Measurements from ENCODE around the gene AQP5. TPM values are rescaled to one million over a fixed set of nuclear protein-coding genes. Genes with fewer than 3 reads are reported as not detected.

AQP5 gene
- total RNA-seq, 1 donor from 2014 or later: not detected

DNA sequence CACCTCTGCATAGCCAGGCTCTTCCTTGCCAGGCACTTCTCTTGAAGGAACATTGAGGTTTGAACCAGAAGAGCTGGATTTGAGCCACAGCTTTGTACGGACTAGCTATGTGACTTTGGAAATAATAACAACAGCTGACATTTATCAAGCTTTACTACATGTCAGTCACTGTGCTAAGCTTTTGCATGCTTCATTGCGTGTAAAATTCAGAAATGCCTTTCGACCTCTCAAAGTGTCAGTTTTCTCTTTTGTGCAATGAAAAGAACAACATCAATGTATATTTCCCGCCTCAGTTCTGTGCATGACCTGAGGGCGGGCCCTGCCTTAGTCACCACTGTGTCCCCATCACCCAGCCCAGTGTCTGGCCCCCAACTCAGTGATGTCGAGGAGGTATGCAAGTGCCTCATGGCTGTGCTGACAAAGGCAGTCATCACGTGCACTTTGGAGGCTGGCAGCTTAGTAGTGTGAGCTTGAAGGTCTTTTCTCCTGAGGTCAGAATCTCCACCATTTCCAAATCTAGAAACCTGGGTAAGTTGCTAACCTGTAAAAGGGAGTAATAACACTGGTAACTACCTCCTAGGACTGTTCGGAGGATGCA, 29.0 kb upstream of the AQP5 start:
- no peak overlapping the region for H3K27ac Mint-ChIP-seq (ENCODE audit: unreplicated experiment)
- DNase-seq: no peak
- peaks cover 2% of the 10 kb centered on the region for H3K27me3 Mint-ChIP-seq (ENCODE audit: unreplicated experiment)
- peaks cover 8% of the 10 kb centered on the region for H3K36me3 Mint-ChIP-seq (ENCODE audit: unreplicated experiment)
- no peak for TF ChIP-seq CTCF (IDR thresholded peaks at IDR 0.05; ENCODE audit: partially characterized antibody, unreplicated experiment)
- no peak overlapping the region for H3K4me3 Mint-ChIP-seq (ENCODE audit: unreplicated experiment)
- peaks cover 3% of the 10 kb centered on the region for H3K4me1 Mint-ChIP-seq (ENCODE audit: low read depth, unreplicated experiment)
- peaks cover 2% of the 10 kb centered on the region for H3K9me3 Mint-ChIP-seq (ENCODE audit: unreplicated experiment)

- Mint-ChIP-seq H3K36me3 (ENCODE audit: unreplicated experiment) (peaks cover 8% of the 10 kb centered on the region), H3K4me3 (ENCODE audit: unreplicated experiment) (no peak overlapping the region), H3K27me3 (ENCODE audit: unreplicated experiment) (peaks cover 2% of the 10 kb centered on the region), H3K27ac (ENCODE audit: unreplicated experiment) (no peak overlapping the region), H3K9me3 (ENCODE audit: unreplicated experiment) (peaks cover 2% of the 10 kb centered on the region), H3K4me1 (ENCODE audit: low read depth, unreplicated experiment) (peaks cover 3% of the 10 kb centered on the region)
- DNase-seq: no peak
- no peak for TF ChIP-seq CTCF (IDR thresholded peaks at IDR 0.05; ENCODE audit: partially characterized antibody, unreplicated experiment)
Observed at GRCh38 chr12:49933796-49934195, 27.9 kb upstream of the AQP5 start.

GRCh38 chr12:49934505-49934904, 27.2 kb upstream of the AQP5 start:
- peaks cover 3% of the 10 kb centered on the region for H3K4me1 Mint-ChIP-seq (ENCODE audit: low read depth, unreplicated experiment)
- no peaks in the 10 kb centered on the region for H3K27me3 Mint-ChIP-seq (ENCODE audit: unreplicated experiment)
- H3K27ac Mint-ChIP-seq (ENCODE audit: unreplicated experiment): no peak overlapping the region
- TF ChIP-seq CTCF (IDR thresholded peaks at IDR 0.05; ENCODE audit: partially characterized antibody, unreplicated experiment): no peak
- no peak overlapping the region for H3K4me3 Mint-ChIP-seq (ENCODE audit: unreplicated experiment)
- peaks cover 2% of the 10 kb centered on the region for H3K9me3 Mint-ChIP-seq (ENCODE audit: unreplicated experiment)
- peaks cover 8% of the 10 kb centered on the region for H3K36me3 Mint-ChIP-seq (ENCODE audit: unreplicated experiment)
- no peak for DNase-seq

DNA sequence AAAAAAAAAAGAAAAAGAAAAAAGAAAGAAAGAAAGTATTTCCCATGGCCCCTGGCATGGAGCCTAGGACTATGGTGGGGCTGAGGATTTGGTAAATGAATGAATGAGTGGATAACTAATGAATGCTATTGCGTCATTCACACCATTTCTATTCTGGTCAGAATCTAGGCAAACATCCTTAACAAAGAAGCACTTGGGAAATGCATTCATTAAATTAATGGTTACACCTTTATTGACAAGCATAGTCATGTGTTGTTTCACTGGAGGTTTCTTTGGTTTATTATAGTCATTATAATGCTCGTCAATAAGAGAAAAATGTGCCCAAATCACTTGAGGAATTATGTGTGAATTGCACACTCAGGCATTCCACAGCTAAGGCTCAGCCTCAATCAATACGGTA, 24.7 kb upstream of the AQP5 start:
- Mint-ChIP-seq H3K36me3 (ENCODE audit: unreplicated experiment) (peaks cover 8% of the 10 kb centered on the region), H3K27ac (ENCODE audit: unreplicated experiment) (no peak overlapping the region), H3K4me3 (ENCODE audit: unreplicated experiment) (no peak overlapping the region), H3K9me3 (ENCODE audit: unreplicated experiment) (peaks cover 5% of the 10 kb centered on the region), H3K4me1 (ENCODE audit: low read depth, unreplicated experiment) (peaks cover 3% of the 10 kb centered on the region), H3K27me3 (ENCODE audit: unreplicated experiment) (peaks cover 4% of the 10 kb centered on the region)
- TF ChIP-seq CTCF (IDR thresholded peaks at IDR 0.05; ENCODE audit: partially characterized antibody, unreplicated experiment): no peak
- no peak for DNase-seq

GRCh38 chr12:49937639-49938300, 23.9 kb upstream of the AQP5 start:
- DNase-seq: no peak
- Mint-ChIP-seq H3K27ac (ENCODE audit: unreplicated experiment) (no peak overlapping the region), H3K9me3 (ENCODE audit: unreplicated experiment) (peaks cover 5% of the 10 kb centered on the region), H3K4me1 (ENCODE audit: low read depth, unreplicated experiment) (peaks cover 3% of the 10 kb centered on the region), H3K4me3 (ENCODE audit: unreplicated experiment) (no peak overlapping the region), H3K27me3 (ENCODE audit: unreplicated experiment) (peaks cover 4% of the 10 kb centered on the region), H3K36me3 (ENCODE audit: unreplicated experiment) (peaks cover 8% of the 10 kb centered on the region)
- TF ChIP-seq CTCF (IDR thresholded peaks at IDR 0.05; ENCODE audit: partially characterized antibody, unreplicated experiment): no peak
